Mesenteric fat pad (tissue), 1 donor: ENCODE data around the gene RNF41. TPM values are rescaled to one million over a fixed set of nuclear protein-coding genes. Genes with fewer than 3 reads are reported as not detected.

Experiments
- DNase-seq: peaks from one replicate; pipeline ENCODE4 v3.0.0-alpha.2; 2020; ENCODE audit warnings: low spot score
- total RNA-seq: library from RNA; stranded (reverse); fragmentation: NEBNext Ultra II Directional; extraction: Animal tissue kit (Norgen Biotek cat#: 25700); gene quantifications from one replicate; pipeline ENCODE4 v1.2.1, GENCODE V29; 2021
- donor health status: DM: yes; HTN: yes; CAD: no.

The RNF41 gene
- total RNA-seq, 1 donor from 2014 or later = 93.8 TPM

- DNase-seq = no peak
Measured at GRCh38 chr12:56154246-56154771, 67.4 kb downstream of the RNF41 start.

GRCh38 chr12:56153678-56154065, 68.0 kb downstream of the RNF41 start:
- DNase-seq = no peak

- DNase-seq = no peak
Measured at GRCh38 chr12:56152756-56153677, 68.7 kb downstream of the RNF41 start.

Other genes starting within 250 kb of the RNF41 start
- gene RAB5B, start 247.8 kb downstream of the RNF41 start, total RNA-seq = 88.2 TPM
- 27.7 TPM for gene SUOX, start 224.6 kb downstream of the RNF41 start, total RNA-seq
- gene IKZF4, start 200.9 kb downstream of the RNF41 start, total RNA-seq = 25.8 TPM
- 45.3 TPM for gene RPS26, start 180.0 kb downstream of the RNF41 start, total RNA-seq
- gene ERBB3, start 141.8 kb downstream of the RNF41 start, total RNA-seq = 1.9 TPM
- gene PA2G4, start 117.4 kb downstream of the RNF41 start, total RNA-seq = 99.5 TPM
- 2,287 TPM for gene RPL41, start 105.3 kb downstream of the RNF41 start, total RNA-seq
- 7.9 TPM for gene ZC3H10, start 103.7 kb downstream of the RNF41 start, total RNA-seq
- 435 TPM for gene ESYT1, start 93.7 kb downstream of the RNF41 start, total RNA-seq
- 41.3 TPM for gene MYL6B, start 69.3 kb downstream of the RNF41 start, total RNA-seq
- gene MYL6, start 63.6 kb downstream of the RNF41 start, total RNA-seq = 2,743 TPM
- gene SMARCC2, start 32.4 kb downstream of the RNF41 start, total RNA-seq = 113 TPM
- 18.2 TPM for gene NABP2, start 2.4 kb upstream of the RNF41 start, total RNA-seq
- 0.16 TPM for gene SLC39A5, start 8.1 kb upstream of the RNF41 start, total RNA-seq
- gene ANKRD52, start 36.5 kb upstream of the RNF41 start, total RNA-seq = 46.8 TPM
- gene COQ10A, start 45.0 kb upstream of the RNF41 start, total RNA-seq = 7.7 TPM
- 374 TPM for gene CS, start 78.4 kb upstream of the RNF41 start, total RNA-seq
- gene CNPY2, start 94.1 kb upstream of the RNF41 start, total RNA-seq = 87.9 TPM
- gene PAN2, start 112.1 kb upstream of the RNF41 start, total RNA-seq = 38.7 TPM
- 0.55 TPM for gene IL23A, start 117.0 kb upstream of the RNF41 start, total RNA-seq
- 216 TPM for gene STAT2, start 138.2 kb upstream of the RNF41 start, total RNA-seq
- not detected for gene APOF, start 140.9 kb upstream of the RNF41 start, total RNA-seq
- 6.0 TPM for gene TIMELESS, start 227.5 kb upstream of the RNF41 start, total RNA-seq
- not detected for gene MIP, start 232.7 kb upstream of the RNF41 start, total RNA-seq
- gene SPRYD4, start 246.7 kb upstream of the RNF41 start, total RNA-seq = 3.0 TPM